ENCODE measurements around the gene CTLA4. TPM values are rescaled to one million over a fixed set of nuclear protein-coding genes. Genes with fewer than 3 reads are reported as not detected.

CTLA4 gene
- total and polyA plus RNA-seq, 8 donors, result 0.16 to 0.25 (median 0.17) TPM; not detected in 5

DNA sequence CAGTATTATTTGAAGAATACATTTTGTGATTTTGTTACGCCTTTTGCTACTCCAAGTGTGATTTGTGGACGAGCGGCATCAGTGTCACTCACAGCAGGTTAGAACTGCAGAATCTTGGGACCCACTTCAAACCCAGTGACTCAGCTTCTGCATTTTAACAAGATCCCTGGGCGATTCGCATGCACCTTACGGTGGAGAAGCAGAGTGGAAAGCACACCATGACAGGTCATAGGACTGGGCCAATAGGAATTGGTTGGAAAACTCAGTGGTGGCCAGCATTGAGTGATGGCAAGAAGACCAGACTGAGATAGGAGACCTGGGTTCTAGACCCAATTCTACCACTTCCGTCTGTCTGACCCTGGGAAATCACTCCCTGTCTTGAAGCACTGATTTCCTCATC is 26.3 kb downstream of the CTLA4 start:
- Histone ChIP-seq H3K4me3 (no peak overlapping the region), H3K27ac (no peak overlapping the region), H3K36me3 (no peaks in the 10 kb centered on the region), H3K9me3 (no peaks in the 10 kb centered on the region), H3K27me3 (no peaks in the 10 kb centered on the region), H3K4me1 (no peaks in the 10 kb centered on the region)
- intact Hi-C loops (cut with DNase I), result no loop called here
- no peak for FAIRE-seq
- no peak for ATAC-seq
- DNase-seq, result no peak
- WGBS, 2 donors, result 84 to 94% methylated on average over 7 of the region's 7 CpGs
- no peak for TF ChIP-seq CTCF (IDR thresholded peaks at IDR 0.05)

GRCh38 chr2:203894262-203894661 is 26.7 kb downstream of the CTLA4 start:
- Histone ChIP-seq H3K27me3 (no peaks in the 10 kb centered on the region), H3K4me1 (no peaks in the 10 kb centered on the region), H3K36me3 (no peaks in the 10 kb centered on the region), H3K9me3 (no peaks in the 10 kb centered on the region), H3K4me3 (no peak overlapping the region), H3K27ac (no peak overlapping the region)
- FAIRE-seq (no peak), DNase-seq (no peak), ATAC-seq (no peak)
- 91% methylated on average over 1 of the region's 1 CpG for WGBS, 2 donors
- intact Hi-C loops (cut with DNase I), result no loop called here
- TF ChIP-seq CTCF (IDR thresholded peaks at IDR 0.05), result no peak

- no peaks in the 10 kb centered on the region for H3K36me3 ChIP-seq
- no peak overlapping the region for H3K4me3 ChIP-seq
- ATAC-seq, result peak in 1 of 4 donors; percentile 61
- no peak for TF ChIP-seq CTCF (IDR thresholded peaks at IDR 0.05)
- 68 to 71% methylated on average over 2 of the region's 2 CpGs for WGBS, 2 donors
- intact Hi-C loops (cut with DNase I), result no loop called here
- no peak for FAIRE-seq
- H3K27ac ChIP-seq, result no peak overlapping the region
- no peaks in the 10 kb centered on the region for H3K9me3 ChIP-seq
- no peaks in the 10 kb centered on the region for H3K27me3 ChIP-seq
- no peaks in the 10 kb centered on the region for H3K4me1 ChIP-seq
- no peak for DNase-seq
Observed at GRCh38 chr2:203897544-203897943, 30.0 kb downstream of the CTLA4 start.

- FAIRE-seq (no peak), DNase-seq (no peak), ATAC-seq (no peak)
- intact Hi-C loops (cut with DNase I), result no loop called here
- H3K4me3 ChIP-seq, result no peak overlapping the region
- no peaks in the 10 kb centered on the region for H3K4me1 ChIP-seq
- H3K9me3 ChIP-seq, result no peaks in the 10 kb centered on the region
- H3K27me3 ChIP-seq, result no peaks in the 10 kb centered on the region
- H3K27ac ChIP-seq, result no peak overlapping the region
- TF ChIP-seq CTCF (IDR thresholded peaks at IDR 0.05), result no peak
- 59 to 62% methylated on average over 2 of the region's 2 CpGs for WGBS, 2 donors
- H3K36me3 ChIP-seq, result no peaks in the 10 kb centered on the region
Observed at GRCh38 chr2:203898657-203899056, 31.1 kb downstream of the CTLA4 start.

DNA sequence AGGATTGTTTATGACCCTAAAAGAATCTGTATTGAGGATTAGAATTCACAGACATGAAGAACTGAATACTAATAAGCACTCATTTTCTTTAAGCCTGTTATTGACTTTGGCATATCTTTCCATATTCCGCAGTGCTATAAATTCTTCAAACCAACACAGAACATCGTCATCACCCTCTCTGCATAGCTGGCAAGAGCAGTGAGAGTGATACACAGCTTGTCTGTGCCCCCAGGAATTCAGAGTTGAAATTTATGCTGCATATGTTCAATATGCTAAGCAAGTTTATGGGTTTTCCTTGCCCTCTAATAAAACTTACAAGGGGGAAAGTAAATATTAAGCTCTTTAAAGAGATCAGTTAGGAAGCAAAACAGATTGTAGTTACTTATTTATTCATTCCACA is 32.7 kb downstream of the CTLA4 start:
- DNase-seq, result no peak
- Histone ChIP-seq H3K4me3 (no peak overlapping the region), H3K9me3 (no peaks in the 10 kb centered on the region), H3K27ac (no peak overlapping the region), H3K36me3 (no peaks in the 10 kb centered on the region), H3K27me3 (no peaks in the 10 kb centered on the region), H3K4me1 (no peaks in the 10 kb centered on the region)
- no peak for TF ChIP-seq CTCF (IDR thresholded peaks at IDR 0.05)
- no peak for ATAC-seq
- intact Hi-C loops (cut with DNase I), result no loop called here
- WGBS, 2 donors, result 53 to 70% methylated on average over 2 of the region's 2 CpGs
- no peak for FAIRE-seq
